HG03342 (cell line): ENCODE data around the gene ARL3.
"Not testable (repeated sequence)": the region's sequence is repeated elsewhere in the genome, so short reads cannot be mapped to it uniquely, and the experiment has no call there.

Experiments
- ATAC-seq: cut with Tn5 transposase; IDR thresholded peaks from one replicate; pipeline ENCODE4 v1.9.1; 2021; ENCODE audit warnings: mild to moderate bottlenecking, moderate library complexity; ENCODE audit not compliant: unreplicated experiment

Gene ARL3

GRCh38 chr10:102674566-102674965 lies 39.6 kb downstream of the ARL3 start:
- ATAC-seq: no peak

- peak; percentile 68 for ATAC-seq
Measured at GRCh38 chr10:102673819-102674511, 40.2 kb downstream of the ARL3 start.

DNA sequence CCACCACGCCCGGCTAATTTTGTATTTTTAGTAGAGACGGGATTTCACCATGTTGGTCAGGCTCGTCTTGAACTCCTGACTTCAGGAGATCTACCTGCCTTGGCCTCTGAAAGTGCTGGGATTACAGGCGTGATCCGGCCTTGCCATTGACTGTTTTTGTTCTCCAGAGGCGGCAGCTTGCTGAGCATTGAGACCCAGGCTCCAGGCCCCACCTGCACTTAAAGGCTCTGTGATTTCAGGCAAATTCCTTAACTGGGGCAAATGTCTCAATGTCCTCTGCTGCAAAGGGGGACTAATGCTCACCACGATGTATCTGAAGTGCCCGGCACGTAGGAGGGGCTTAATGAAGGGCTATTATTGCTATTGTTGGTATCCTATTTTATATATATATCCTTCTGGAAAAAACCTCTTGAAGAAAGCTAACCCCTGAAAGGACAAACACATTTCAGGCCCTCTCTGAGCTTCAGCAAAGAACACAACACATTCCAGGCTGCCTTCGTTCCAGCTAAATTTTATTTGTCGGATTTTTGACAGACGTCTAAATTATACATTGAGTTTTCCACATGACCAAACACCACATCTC lies 40.9 kb downstream of the ARL3 start:
- no peak for ATAC-seq

GRCh38 chr10:102670871-102671434 lies 43.2 kb downstream of the ARL3 start:
- no peak for ATAC-seq

- ATAC-seq: no peak
Measured at GRCh38 chr10:102670065-102670670, 44.0 kb downstream of the ARL3 start.

GRCh38 chr10:102669206-102670064 lies 44.8 kb downstream of the ARL3 start:
- ATAC-seq: no peak

GRCh38 chr10:102668326-102669107 lies 45.7 kb downstream of the ARL3 start:
- ATAC-seq: no peak

DNA sequence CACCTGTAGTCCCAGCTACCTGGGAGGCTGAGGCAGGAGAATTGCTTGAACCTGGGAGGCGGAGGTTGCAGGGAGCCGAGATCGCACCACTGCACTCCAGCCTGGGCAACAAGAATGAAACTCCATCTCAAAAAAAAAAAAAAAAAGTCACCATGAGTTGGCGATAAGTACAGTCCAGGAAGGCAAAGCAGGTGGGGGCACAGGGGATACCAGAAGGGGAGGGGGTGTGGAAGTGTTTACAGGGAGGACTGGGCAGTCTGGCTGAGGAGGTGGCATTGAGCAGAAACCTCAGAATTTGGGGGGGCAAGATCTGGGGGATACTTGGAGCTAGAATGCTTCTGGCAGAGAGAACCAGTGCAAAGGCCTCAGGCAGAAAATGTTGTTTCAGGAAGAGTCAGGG lies 46.8 kb downstream of the ARL3 start:
- not testable (repeated sequence) for ATAC-seq

GRCh38 chr10:102665904-102666509 lies 48.2 kb downstream of the ARL3 start:
- no peak for ATAC-seq

DNA sequence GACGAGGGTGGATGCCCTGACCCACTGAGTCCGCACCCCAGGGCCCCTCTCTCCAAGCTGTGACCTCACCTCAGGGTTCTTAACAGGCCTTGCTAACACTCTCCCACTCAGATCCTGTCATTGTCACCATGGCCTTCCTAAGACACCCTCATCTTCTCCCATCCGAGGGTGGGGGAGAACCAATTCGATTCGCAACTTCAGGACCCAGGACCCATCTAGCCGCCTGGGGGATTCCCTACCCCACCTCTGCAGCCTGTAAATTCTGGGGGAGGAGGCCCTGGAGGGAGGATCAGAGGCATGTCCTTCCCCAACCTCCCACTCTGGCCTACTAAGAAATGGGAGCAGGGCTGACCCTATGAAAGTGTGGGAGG lies 52.6 kb downstream of the ARL3 start:
- ATAC-seq: peak; percentile 27

DNA sequence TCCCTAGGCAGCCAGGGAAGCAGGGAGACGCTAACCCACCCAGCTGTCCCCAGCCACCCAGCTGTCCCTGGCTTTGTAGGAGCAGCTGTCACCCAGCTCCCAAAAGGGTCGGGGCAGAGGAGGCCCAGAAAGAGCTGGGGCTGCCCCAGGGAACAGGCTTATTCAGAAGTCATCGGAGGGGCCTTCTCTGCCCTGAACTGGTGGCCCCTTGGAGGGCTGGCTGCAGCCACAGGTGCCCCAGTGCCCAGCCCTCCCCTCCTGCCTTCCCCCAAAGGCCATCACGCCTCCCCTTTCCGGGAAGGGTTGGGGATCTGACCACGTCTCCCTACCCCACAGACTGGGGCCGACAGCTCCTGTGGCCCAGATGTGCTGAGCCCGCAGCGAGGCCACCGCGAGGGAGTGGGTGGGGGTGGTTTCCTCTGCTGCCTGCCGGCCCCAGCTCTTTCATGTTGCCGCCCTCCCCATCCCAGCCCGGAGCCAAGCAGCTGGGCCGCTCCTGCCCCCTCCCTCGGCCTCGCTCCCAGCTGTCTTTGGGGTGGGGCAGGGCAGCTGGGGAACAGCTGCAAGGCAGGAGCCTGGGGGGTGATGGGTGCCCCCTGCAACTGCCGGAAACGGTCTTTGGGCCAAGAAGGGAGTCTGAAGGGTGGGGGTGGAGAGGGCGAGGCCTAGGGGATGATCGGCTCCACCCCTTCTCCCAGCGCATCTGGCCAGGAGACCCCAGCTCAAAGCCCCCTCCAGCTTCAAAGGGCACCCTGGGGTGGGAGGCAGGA lies 53.1 kb downstream of the ARL3 start:
- peak; percentile 74 for ATAC-seq

GRCh38 chr10:102658802-102659201 lies 55.4 kb downstream of the ARL3 start:
- ATAC-seq: no peak

DNA sequence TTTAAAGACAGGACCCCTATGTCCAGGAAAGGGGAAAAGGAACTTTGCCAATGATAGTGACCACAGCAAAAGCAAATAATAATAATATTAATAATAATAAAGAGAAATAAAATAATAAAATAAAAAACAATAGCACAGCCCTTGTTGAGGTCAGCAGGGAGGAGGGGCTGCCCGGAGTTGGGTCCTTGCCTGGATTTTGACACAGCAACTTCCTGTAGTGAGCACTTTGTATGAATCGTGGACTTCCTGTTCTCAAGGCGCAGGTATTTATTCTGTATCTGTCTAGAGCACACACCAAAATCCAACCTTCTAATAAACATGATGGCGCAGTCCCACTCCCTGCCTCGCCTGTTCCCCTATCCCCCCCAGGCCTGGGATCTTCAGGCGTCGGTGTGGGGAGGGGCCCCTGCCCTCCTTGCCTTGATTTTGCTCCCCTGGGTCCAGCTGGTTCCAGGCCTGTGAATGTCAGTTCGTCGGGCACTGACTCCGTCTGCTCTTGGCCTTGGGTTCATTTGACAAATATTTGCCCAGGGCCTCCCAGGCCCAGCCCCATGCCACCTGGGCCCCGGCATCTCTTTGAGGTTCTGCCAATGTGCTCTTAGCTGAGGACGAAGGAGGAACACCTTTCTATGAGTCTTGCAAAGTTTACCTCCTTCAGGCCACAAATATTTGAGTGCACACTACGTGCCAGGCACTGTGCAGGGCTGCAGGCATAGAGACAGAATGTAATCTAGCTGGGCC lies 56.0 kb downstream of the ARL3 start:
- no peak for ATAC-seq

- ATAC-seq: no peak
Measured at GRCh38 chr10:102657451-102657850, 56.7 kb downstream of the ARL3 start.

GRCh38 chr10:102656791-102657371 lies 57.3 kb downstream of the ARL3 start:
- ATAC-seq: no peak

- no peak for ATAC-seq
Measured at GRCh38 chr10:102656026-102656425, 58.2 kb downstream of the ARL3 start.

- ATAC-seq: no peak
Measured at GRCh38 chr10:102654969-102655368, 59.2 kb downstream of the ARL3 start.

GRCh38 chr10:102654566-102654965 lies 59.6 kb downstream of the ARL3 start:
- no peak for ATAC-seq
